HG02884 (cell line): ENCODE data around the gene LRRC61.
"Not testable (repeated sequence)": the region's sequence is repeated elsewhere in the genome, so short reads cannot be mapped to it uniquely, and the experiment has no call there.

Experiments
- ATAC-seq: cut with Tn5 transposase; IDR thresholded peaks from one replicate; pipeline ENCODE4 v1.9.1; 2021; ENCODE audit warnings: mild to moderate bottlenecking, moderate library complexity; ENCODE audit not compliant: unreplicated experiment

The LRRC61 gene

DNA sequence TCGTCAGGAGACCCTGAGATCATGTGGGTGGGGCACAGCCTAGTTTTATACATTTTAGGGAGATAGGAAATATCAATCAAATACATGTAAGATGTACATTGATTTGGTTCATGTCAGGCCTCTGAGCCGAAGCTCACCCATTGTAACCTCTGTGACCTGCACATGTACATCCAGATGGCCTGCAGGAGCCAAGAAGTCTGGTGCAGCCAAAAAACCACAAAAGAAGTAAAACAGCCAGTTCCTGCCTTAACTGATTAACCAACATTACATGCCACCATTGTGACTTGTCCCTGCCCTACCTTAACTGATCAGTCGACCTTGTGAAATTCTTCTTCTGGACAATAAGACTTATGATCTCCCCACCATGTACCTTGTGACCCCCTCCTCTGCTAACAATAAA, 16.0 kb upstream of the LRRC61 start:
- ATAC-seq = no peak

GRCh38 chr7:150307904-150308303, 15.3 kb upstream of the LRRC61 start:
- ATAC-seq = no peak

DNA sequence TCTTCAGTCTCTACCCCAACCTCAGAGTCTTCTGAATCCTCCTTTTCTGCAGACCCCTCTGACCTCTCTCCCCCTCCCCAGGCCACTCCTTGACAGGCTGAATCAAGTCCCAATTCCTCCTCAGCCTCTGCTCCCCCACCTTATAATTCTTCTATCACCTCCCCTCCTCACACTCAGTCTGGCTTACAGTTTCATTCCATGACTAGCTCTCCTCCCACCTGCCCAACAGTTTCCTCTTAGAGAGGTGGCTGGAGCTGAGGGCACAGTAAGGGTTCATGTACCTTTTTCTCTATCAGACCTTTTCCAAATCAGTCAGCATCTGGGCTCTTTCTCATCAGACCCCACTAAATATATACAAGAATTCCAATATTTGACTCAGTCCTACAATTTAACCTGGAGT, 14.6 kb upstream of the LRRC61 start:
- ATAC-seq = no peak

GRCh38 chr7:150311146-150311545, 12.0 kb upstream of the LRRC61 start:
- ATAC-seq = no peak

GRCh38 chr7:150311711-150312110, 11.4 kb upstream of the LRRC61 start:
- no peak for ATAC-seq

- not testable (repeated sequence) for ATAC-seq
Observed at GRCh38 chr7:150312649-150313366, 10.3 kb upstream of the LRRC61 start.

DNA sequence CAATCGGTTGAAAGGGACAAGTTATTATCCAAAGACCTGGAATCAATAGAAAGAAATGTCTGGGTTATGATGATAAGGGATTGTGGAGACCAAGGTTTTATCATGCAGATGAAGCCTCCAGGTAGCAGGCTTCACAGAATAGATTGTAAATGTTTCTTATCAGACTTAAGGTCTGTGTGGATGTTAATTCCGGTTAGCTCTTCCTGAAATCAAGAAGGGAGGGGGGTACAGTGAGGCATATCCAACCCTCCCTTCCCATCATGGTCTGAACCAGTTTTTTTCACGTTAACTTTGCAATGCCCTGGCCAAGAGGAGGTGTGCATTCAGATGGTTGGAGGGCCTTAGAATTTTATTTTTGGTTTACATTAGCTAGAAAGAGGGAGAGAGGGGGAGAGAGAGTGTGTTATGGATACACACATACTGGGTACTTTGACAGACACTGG, 9.8 kb upstream of the LRRC61 start:
- ATAC-seq = no peak

- no peak for ATAC-seq
Observed at GRCh38 chr7:150313870-150314269, 9.3 kb upstream of the LRRC61 start.

GRCh38 chr7:150314639-150315239, 8.4 kb upstream of the LRRC61 start:
- ATAC-seq = no peak

- ATAC-seq = not testable (repeated sequence)
Observed at GRCh38 chr7:150316987-150317386, 6.2 kb upstream of the LRRC61 start.

DNA sequence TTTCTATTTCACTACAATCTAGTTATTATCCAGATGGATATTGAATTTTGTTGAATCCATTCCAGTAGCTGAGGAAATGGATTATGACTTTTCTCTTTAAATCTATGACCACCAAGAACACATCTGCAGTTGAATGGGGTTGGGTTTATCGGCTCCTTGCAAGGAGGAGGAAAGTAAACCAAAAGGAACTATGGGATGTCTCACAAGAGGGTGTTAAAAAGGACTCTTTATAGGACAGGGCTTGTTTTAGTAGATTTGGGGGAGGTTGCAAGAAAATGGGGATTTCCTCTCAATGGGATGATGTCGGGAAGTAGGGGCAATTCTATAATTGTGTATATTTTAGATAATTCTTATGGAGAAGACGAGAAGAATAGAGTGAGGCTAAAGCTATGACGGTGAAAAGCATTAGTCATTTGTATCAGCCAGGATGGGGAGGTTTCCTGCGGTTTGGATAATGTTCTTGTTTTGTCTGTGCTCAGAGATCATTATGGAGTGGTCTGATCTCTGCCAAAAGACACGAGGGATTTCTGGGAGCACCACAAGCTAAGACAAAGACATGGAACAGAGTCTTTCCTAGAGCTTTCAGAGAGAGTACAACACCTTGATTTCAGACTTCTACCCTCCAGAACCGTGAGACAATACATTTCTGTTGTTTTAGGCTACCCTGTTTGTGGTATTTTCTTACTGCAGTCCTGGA, 5.3 kb upstream of the LRRC61 start:
- ATAC-seq = no peak

- no peak for ATAC-seq
Observed at GRCh38 chr7:150321788-150322113, 1.4 kb upstream of the LRRC61 start.

- ATAC-seq = no peak
Observed at GRCh38 chr7:150322114-150322832, 882 bp upstream of the LRRC61 start.

DNA sequence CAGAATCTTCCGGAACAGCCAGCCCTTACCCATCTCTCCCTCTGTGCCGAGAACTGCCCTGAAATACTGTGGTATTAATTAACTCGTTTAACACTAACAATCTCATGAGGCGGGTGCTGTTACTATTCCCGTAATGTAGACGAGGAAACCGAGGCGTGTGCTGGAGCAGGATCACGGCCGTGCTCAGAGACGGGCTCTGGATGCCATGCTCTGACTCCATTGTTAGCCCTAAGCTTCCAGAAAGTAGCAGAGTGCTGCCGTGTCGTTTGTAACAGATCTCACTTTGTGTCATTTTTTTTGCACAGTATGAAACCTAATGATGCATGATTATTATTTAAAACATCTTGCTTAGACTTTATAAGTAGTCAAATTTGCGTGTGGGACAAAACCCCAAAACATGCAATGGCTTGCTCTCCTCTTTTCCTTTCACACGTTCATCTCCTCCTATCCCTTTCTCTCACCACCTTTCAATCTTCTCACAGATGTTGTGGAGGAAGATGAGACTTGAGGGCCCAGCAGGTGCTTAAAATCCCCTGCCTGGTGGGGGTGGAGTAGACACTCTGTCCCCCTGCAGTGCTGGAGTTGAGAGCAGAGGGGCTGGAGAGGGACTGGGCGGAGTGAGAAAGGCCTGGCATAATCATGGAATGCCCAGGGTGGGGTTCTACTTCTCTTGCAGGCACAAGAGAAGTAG, 672 bp downstream of the LRRC61 start:
- peak; percentile 22 for ATAC-seq

DNA sequence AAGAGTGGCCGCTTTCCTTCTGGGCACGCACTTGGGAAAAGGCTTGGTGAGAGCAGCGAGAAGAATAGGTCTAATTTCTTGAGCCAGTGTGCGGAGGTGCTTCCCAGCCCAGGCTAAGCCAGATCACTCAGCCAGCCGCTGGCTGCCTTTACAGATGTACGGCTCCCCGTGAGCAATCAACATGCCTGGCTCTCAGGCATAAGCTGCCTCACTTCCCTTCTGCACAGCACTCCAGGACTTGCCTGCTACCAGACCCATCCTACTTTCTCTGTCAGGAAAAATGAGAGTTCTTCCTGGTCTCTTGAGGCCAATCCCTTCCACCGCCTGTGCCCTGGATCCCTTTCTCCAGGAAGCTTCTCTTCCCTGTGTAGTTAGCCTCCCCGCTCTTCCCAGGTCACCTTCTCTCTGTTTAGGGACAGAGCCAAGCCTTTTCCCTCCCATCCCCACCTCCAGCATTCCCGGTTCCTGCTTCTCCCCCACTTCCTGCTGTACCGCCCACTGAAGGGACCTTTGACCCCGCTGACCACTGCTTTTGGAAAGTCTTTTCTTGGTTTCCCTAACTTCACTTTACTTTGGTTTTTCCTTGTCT, 1.3 kb downstream of the LRRC61 start:
- no peak for ATAC-seq

GRCh38 chr7:150325110-150325611, 2.0 kb downstream of the LRRC61 start:
- ATAC-seq = no peak

DNA sequence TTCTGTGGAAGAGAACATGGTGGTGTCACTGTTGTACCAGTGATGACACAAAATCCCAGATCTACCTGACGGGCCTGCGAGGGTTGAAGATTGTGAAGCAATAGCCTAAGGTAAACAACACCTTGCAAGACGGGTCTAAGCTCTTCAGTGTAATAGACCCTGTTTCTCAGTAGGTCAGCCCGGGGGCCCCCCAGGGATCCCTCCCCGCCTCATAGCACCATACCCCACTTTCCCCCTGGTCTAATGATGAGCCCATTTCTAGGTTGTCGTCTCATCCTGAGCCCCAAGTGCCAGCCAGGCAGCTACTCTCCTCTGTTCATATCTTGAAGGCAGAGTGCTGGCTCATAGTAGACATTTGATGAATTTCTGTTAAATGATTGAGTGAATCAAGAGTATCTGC, 2.7 kb downstream of the LRRC61 start:
- no peak for ATAC-seq

- no peak for ATAC-seq
Observed at GRCh38 chr7:150326657-150327268, 3.6 kb downstream of the LRRC61 start.

DNA sequence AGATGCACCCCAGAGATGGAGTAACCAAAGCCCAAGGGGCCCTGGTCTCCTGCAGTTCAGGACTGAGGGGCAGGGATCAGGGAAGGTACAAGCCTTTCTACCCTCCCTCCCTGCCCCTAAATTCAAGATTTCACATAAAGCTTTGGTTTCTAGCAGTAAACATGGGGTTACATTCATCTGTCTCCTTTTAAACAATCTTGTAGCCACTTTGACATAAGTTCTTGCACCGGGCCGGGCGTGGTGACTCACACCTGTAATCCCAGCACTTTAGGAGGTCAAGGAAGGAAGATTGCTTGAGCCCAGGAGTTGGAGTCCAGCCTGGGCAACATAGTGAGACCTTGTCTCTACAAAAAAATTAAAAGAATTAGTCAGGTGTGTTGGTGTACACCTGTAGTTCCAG, 4.2 kb downstream of the LRRC61 start:
- ATAC-seq = no peak
